Measurements from ENCODE around the gene LRRTM4.

- no peak for TF ChIP-seq CTCF (optimal IDR thresholded peaks at IDR 0.05 in 1 of 3, IDR thresholded peaks at IDR 0.05 in 1 of 3, conservative IDR thresholded peaks at IDR 0.05 in 1 of 3; ENCODE audit: extremely low read depth in 1 of 3, insufficient read depth in 2 of 3, low read length in 3 of 3)
- no peak for TF ChIP-seq EZH2 (IDR thresholded peaks at IDR 0.05; ENCODE audit: low read length)
Measured at GRCh38 chr2:77201755-77202154, 320.4 kb downstream of the LRRTM4 start.
